Gastroesophageal sphincter (tissue), 4 donors: ENCODE results near the gene COIL. TPM values are rescaled to one million over a fixed set of nuclear protein-coding genes. Genes with fewer than 3 reads are reported as not detected.
A peak's percentile ranks its signal among the peaks of the same experiment; 100 is the strongest.
"Not testable (repeated sequence)": the region's sequence is repeated elsewhere in the genome, so short reads cannot be mapped to it uniquely, and the experiment has no call there.

ENCODE experiments used
- ATAC-seq: fragments of 150-250 bp; one replicate; pipeline ENCODE4 v1.9.1; 2016; ENCODE audit warnings: mild to moderate bottlenecking, moderate library complexity
- H3K27ac ChIP-seq, 4 donors: fragments of 200-600 bp; sonication (generic) in 3 of 4; 1 replicate in 3 of 4; 2 replicates in 1 of 4; pipeline ENCODE4 v1.5.1; 2016 to 2019
- H3K27me3 ChIP-seq: fragments of 200-600 bp; sonication (generic); one replicate; pipeline ENCODE4 v1.5.1; 2019
- H3K36me3 ChIP-seq, 2 donors: fragments of 200-600 bp; sonication (generic); one replicate each; pipeline ENCODE4 v1.5.1; 2019; ENCODE audit warnings: control low read depth in 1 of 2
- H3K4me1 ChIP-seq, 3 donors: fragments of 200-600 bp; sonication (generic); 1 replicate in 2 of 3; 2 replicates in 1 of 3; pipeline ENCODE4 v1.5.1; 2016 to 2019; ENCODE audit warnings: control low read depth in 2 of 3
- H3K4me3 ChIP-seq, 2 donors: fragments of 200-600 bp; sonication (generic); one replicate each; pipeline ENCODE4 v1.5.1; 2019; ENCODE audit warnings: mild to moderate bottlenecking in 1 of 2, moderate library complexity in 1 of 2
- H3K9me3 ChIP-seq, 3 donors: fragments of 200-600 bp; sonication (generic); one replicate each; pipeline ENCODE4 v1.5.1; 2017 to 2019; ENCODE audit warnings: control low read depth in 2 of 3
- CTCF ChIP-seq, 4 experiments: fragments of 200-600 bp in 2 of 4; fragments of 450-650 bp in 2 of 4; sonication (generic) in 1 of 4; IDR thresholded peaks; one replicate each; pipeline ENCODE4 v1.5.1; 2017 to 2019; ENCODE audit warnings: antibody characterized with exemption in 4 of 4, mild to moderate bottlenecking in 2 of 4, moderate library complexity in 2 of 4
- EP300 ChIP-seq: sonication (generic); formaldehyde crosslinking; IDR thresholded peaks from one replicate; pipeline ENCODE4 v1.6.1; 2017; ENCODE audit warnings: antibody characterized with exemption, mild to moderate bottlenecking
- POLR2A ChIP-seq, 2 donors: fragments of 450-650 bp; IDR thresholded peaks; one replicate each; pipeline ENCODE4 v1.6.1; 2017; ENCODE audit warnings: antibody characterized with exemption in 2 of 2, mild to moderate bottlenecking in 2 of 2, moderate library complexity in 1 of 2
- POLR2AphosphoS5 ChIP-seq: sonication (generic); formaldehyde crosslinking; IDR thresholded peaks from one replicate; pipeline ENCODE4 v1.6.1; 2017; ENCODE audit warnings: antibody characterized with exemption
- WGBS, 2 donors: methylation state at CpG; one replicate each; pipeline ENCODE4 v1.1.5; 2018; ENCODE audit warnings: low coverage in 1 of 2; 5-methylcytosine and 5-hydroxymethylcytosine counted together
- total RNA-seq, 4 donors: library from RNA; depleted of rRNA; stranded (reverse); fragments of >200 nt; gene quantifications; one replicate each; pipeline ENCODE4 v1.1.0, GENCODE V29; 2016

Gene COIL
- total RNA-seq, 4 donors from 2014 or later = 10.0 to 16.9 (median 10.9) TPM

- H3K4me3 ChIP-seq = no peak overlapping the region
- no peak for ATAC-seq
Observed at GRCh38 chr17:56943505-56944125, 17.2 kb downstream of the COIL start.

GRCh38 chr17:56939869-56940484, 20.9 kb downstream of the COIL start:
- no peak overlapping the region for H3K4me3 ChIP-seq
- H3K4me1 ChIP-seq = no peaks in the 10 kb centered on the region
- 30 to 33% methylated on average over 2 to 4 of the region's 11 CpGs for WGBS, 2 donors
- peak; percentile 50 for ATAC-seq
- H3K27me3 ChIP-seq = no peaks in the 10 kb centered on the region
- H3K27ac ChIP-seq = no peak overlapping the region
- H3K36me3 ChIP-seq = peaks cover 0 to 100% of the 10 kb centered on the region in 2 donors
- TF ChIP-seq POLR2AphosphoS5 (no peak), EP300 (no peak), POLR2A (IDR thresholded peaks at IDR 0.05) (no peak), CTCF (IDR thresholded peaks at IDR 0.05) (peak; percentile 41 to 78 (median 59))
- no peaks in the 10 kb centered on the region for H3K9me3 ChIP-seq

More at GRCh38 chr17:56943505-56944125, 17.2 kb downstream of the COIL start:
- H3K27me3 ChIP-seq = no peaks in the 10 kb centered on the region
- H3K27ac ChIP-seq = no peak overlapping the region
- peaks cover 0 to 99% of the 10 kb centered on the region in 2 donors for H3K36me3 ChIP-seq
- WGBS, 2 donors = 86 to 87% methylated on average over 8 of the region's 10 CpGs
- H3K9me3 ChIP-seq = no peaks in the 10 kb centered on the region
- H3K4me1 ChIP-seq = no peaks in the 10 kb centered on the region
- TF ChIP-seq EP300 (no peak), POLR2A (IDR thresholded peaks at IDR 0.05) (no peak), CTCF (IDR thresholded peaks at IDR 0.05) (no peak)

GRCh38 chr17:56938206-56938605, 22.6 kb downstream of the COIL start:
- H3K9me3 ChIP-seq, H3K4me1 ChIP-seq, H3K4me3 ChIP-seq, H3K27me3 ChIP-seq, ATAC-seq: not testable (repeated sequence)
- Histone ChIP-seq H3K27ac (peak overlapping the region in 1 of 4 donors; percentile 46), H3K36me3 (peaks cover 0 to 100% of the 10 kb centered on the region in 2 donors)
- 68 to 73% methylated on average over 5 of the region's 5 CpGs for WGBS, 2 donors

- peaks cover 0 to 100% of the 10 kb centered on the region in 2 donors for H3K36me3 ChIP-seq
- TF ChIP-seq POLR2A (IDR thresholded peaks at IDR 0.05) (no peak), EP300 (no peak), CTCF (IDR thresholded peaks at IDR 0.05) (no peak), POLR2AphosphoS5 (no peak)
Observed at GRCh38 chr17:56937687-56938086, 23.2 kb downstream of the COIL start.

GRCh38 chr17:56936697-56937322, 24.0 kb downstream of the COIL start:
- H3K9me3 ChIP-seq = no peaks in the 10 kb centered on the region
- no peak for ATAC-seq
- no peaks in the 10 kb centered on the region for H3K4me1 ChIP-seq
- peak overlapping the region in 2 of 4 donors; percentile 16 to 32 for H3K27ac ChIP-seq
- H3K27me3 ChIP-seq = no peaks in the 10 kb centered on the region
- WGBS, 2 donors = 74 to 76% methylated on average over 4 to 6 of the region's 6 CpGs
- H3K4me3 ChIP-seq = no peak overlapping the region
- TF ChIP-seq POLR2A (IDR thresholded peaks at IDR 0.05) (no peak), POLR2AphosphoS5 (no peak), EP300 (no peak), CTCF (IDR thresholded peaks at IDR 0.05) (no peak)
- peaks cover 0 to 91% of the 10 kb centered on the region in 2 donors for H3K36me3 ChIP-seq

More at GRCh38 chr17:56937687-56938086, 23.2 kb downstream of the COIL start:
- 63 to 68% methylated on average over 2 of the region's 2 CpGs for WGBS, 2 donors
- H3K4me3 ChIP-seq = no peak overlapping the region
- H3K27me3 ChIP-seq = no peaks in the 10 kb centered on the region
- H3K4me1 ChIP-seq = no peaks in the 10 kb centered on the region
- ATAC-seq = no peak
- H3K9me3 ChIP-seq = no peaks in the 10 kb centered on the region
- H3K27ac ChIP-seq = peak overlapping the region in 2 of 4 donors; percentile 16 to 46
